GM19023 (cell line): Measurements from ENCODE around the gene KLHL6.
"Not testable (repeated sequence)": the region's sequence is repeated elsewhere in the genome, so short reads cannot be mapped to it uniquely, and the experiment has no call there.

Experiments
- ATAC-seq: cut with Tn5 transposase; IDR thresholded peaks from one replicate; pipeline ENCODE4 v1.9.1; 2021; ENCODE audit warnings: mild to moderate bottlenecking, moderate library complexity; ENCODE audit not compliant: unreplicated experiment

Gene KLHL6

GRCh38 chr3:183533412-183534132, 21.9 kb downstream of the KLHL6 start:
- peak; percentile 68 for ATAC-seq

DNA sequence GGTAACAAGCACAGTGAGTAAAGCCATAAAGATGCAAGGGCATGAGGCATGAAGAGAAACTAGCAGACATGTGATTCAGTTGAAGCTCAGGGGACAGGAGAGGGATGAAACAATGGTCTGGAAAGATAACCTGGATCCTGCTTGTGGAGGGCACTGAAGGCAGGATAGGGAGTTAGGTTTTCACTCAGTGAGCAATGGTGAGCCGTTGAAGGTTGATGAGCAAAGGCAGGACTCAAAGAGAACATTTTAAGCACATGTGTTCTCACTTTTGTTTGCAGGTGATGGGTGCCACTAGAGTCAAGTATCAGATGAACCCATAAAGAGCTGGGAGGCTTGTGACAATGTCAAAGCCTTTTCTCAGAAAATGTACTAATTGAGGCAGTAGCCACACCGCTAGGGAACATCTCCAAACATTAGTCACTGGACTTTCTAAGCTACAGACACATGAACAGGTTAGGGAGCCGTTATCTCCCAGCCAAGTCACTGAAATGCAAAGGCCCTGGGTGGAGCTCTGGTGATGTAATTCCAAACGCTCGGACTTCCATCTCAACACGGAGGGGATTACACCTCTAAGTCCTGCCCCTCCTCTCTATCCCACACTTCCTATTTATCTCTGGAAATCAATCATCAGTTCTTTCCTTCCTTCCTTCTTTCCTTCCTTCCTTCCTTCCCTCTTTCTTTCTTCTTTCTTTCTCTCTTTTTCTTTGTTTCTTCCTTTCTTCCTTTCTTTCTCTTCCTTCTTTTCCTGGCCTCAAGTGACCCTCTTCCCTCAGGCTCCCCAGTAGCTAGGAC, 22.7 kb downstream of the KLHL6 start:
- ATAC-seq = no peak

GRCh38 chr3:183529717-183530116, 25.8 kb downstream of the KLHL6 start:
- ATAC-seq = no peak

DNA sequence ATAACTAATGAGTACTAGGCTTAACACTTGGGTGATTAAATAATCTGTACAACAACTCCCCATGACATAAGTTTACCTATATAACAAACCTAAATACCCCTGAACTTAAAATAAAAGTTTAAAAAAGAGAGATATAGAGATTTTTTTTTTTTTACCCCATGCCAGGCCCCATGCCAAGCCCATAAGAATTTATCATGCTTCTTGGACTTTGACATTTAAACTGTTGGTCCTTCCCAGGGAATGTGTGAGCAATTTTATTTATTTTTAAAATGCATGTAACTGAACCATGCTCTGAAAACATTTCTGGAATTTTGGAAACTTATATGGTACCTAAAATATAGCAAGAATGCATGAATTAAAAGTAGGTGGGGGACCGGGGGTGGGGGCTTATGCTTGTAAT, 26.3 kb downstream of the KLHL6 start:
- no peak for ATAC-seq

DNA sequence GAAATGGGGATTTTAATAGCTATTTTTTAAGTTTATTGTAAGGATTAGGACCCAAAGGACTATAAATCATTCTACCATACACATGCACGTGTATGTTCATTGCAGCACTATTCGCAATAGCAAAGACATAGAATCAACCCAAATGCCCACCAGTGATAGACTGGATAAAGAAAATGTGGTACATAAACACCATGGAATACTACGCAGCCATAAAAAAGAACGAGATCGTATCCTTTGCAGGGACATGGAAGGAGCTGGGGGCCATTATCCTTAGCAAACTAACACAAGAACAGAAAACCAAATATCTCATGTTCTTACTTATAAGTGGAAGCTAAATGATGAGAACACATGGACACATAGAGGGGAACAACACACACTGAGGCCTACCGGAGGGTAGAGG, 26.7 kb downstream of the KLHL6 start:
- ATAC-seq = not testable (repeated sequence)

DNA sequence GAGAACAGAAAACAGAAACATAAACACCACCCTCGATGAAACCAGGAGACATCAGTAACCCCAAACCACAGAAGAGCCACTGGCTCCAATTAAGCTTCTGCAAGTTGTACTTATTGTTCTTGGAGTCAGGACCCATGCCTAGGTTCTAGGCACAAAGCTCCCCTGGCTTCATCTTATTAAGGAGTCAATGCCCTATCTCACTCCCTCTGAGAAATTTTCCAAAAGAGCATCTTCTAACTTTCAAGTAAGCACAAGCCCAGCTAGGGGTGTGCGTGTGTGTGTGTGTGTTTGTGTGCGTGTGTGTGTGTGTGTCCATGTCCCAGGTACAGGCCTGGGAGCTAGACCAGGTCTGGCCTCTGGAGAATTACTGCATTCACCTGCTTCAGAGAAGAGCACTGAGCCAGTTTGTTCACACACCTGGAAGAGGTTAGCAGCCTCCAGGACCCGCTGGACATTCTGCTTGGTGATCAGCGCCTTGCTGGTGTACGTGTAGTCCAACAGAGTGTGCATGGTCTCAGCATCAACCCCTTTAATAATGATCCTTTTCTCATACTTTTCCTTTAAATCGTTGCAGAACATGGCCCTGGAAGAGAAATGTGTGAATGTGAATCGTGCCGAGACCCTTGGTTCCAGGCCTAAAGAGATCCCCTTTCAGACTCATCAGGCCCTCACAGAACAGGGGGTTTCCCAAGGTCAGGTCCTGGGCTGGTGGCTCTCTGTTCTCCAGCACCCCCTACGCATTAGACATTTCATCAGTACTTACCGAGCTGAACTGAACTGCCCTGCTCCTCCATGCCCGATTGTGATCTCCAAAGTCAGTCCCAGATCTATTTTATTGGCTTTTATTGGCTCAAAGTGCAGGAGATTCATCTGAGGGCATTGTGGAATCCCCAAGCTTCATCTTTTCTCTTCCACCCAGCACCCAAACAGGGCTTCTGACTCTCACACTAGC, 27.8 kb downstream of the KLHL6 start:
- ATAC-seq = peak; percentile 72

DNA sequence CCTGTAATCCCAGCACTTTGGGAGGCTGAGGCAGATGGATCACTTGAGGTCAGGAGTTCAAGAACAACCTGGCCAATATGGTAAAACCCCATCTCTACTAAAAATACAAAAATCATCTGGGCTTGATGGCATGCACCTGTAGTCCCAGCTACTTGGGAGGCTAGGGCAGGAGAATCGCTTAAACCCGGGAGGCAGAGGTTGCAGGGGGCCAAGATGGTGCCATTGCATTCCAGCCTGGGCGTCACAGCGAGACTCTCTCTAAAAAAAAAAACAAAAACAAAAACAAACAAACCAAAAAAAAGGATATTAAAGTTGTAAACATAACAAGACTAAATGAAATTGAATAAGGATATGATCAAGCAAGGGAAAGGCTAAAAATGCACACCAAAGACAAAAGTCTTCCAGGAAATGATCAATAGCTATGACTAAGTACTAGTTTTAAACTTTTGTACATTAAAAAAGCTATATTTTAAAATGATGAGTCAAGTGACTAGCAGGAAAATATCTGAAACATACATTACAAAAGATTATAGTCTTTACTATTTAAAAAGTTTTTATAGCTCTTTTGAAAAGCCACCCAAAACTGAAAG, 28.6 kb downstream of the KLHL6 start:
- no peak for ATAC-seq

DNA sequence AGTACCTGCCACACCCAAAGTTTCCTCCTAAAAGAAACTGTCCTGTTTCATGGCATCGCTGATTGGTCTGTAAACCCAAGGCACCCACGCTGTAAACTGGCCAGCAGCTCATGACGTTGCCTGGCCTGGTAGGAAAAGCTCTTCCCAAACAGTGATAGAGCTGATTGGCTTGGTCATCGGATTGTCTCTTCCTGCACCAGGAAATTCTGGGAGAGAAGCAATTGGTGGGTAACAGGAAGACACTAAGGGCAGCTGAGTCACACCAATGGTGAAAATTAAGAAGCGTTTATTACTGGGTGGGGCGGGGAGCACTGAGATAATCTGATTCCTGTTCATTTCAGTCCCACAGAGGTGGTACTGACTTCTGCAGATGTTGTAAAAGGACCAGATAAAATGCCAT, 31.0 kb downstream of the KLHL6 start:
- ATAC-seq = no peak

- ATAC-seq = not testable (repeated sequence)
Observed at GRCh38 chr3:183520741-183521556, 34.6 kb downstream of the KLHL6 start.

DNA sequence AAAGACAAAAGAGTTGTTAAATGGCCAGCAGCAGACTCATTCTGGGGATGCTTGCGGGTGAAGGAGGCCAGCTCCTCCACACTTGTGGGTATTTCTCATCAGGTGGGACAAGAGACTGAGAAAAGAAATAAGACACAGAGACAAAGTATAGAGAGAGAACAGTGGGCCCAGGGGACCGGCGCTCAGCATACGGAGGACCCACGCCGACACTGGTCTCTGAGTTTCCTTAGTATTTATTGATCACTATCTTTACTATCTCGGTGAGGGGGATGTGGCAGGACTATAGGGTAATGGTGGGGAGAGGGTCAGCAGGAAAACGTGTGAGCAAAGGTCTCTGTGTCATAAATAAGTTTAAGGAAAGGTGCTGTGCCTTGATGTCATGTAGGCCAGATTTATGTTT, 35.2 kb downstream of the KLHL6 start:
- not testable (repeated sequence) for ATAC-seq

GRCh38 chr3:183519891-183520290, 35.6 kb downstream of the KLHL6 start:
- ATAC-seq = no peak

- ATAC-seq = no peak
Observed at GRCh38 chr3:183518491-183519251, 36.8 kb downstream of the KLHL6 start.

GRCh38 chr3:183517607-183518006, 37.9 kb downstream of the KLHL6 start:
- no peak for ATAC-seq

GRCh38 chr3:183515968-183516851, 39.3 kb downstream of the KLHL6 start:
- ATAC-seq = peak; percentile 63

DNA sequence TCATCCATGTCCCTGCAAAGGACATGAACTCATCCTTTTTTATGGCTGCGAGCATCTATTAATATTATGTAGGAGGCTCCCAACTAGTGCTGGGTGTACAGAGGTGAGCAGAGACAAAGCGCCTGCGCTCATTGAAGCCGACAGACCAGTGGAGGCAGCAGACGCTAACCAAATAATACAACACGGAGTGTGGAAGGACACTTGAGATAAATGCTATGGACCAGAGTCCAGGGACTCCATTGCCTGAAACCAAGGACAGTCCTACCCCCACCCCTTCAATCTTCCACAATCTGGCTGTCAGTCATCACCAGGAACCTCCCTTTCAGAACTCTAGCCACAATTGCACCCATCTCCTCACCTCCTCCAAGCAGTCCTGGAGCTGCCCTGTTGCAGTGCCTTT, 41.5 kb downstream of the KLHL6 start:
- no peak for ATAC-seq

- ATAC-seq = no peak
Observed at GRCh38 chr3:183513046-183513706, 42.3 kb downstream of the KLHL6 start.

DNA sequence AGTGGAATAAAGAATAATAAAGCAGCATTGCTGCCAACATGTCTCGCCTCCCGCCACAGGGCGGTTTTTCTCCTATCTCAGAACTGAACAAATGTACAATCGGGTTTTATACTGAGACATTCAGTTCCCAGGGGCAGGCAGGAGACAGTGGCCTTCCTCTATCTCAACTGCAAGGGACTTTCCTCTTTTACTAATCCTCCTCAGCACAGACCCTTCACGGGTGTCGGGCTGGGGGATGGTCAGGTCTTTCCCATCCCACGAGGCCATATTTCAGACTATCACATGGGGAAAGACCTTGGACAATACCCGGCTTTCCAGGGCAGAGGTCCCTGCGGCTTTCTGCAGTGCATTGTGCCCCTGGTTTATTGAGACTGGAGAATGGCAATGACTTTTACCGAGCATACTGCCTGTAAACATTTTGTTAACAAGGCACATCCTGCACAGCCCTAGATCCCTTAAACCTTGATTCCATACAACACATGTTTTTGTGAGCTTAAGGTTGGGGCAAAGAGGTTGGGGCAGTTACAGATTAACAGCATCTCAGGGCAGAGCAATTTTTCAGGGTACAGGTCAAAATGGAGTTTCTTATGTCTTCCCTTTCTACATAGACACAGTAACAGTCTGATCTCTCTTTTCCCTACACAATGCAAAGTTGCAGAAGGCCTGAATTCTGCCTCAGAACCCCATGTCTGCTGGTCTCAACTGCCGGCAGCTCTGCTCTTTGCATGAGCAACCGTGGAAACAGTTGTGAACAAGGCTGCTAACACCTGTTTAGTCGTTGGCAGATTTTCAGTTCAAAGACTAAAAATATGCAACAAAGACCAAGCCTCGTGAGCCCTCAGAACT, 44.0 kb downstream of the KLHL6 start:
- ATAC-seq = not testable (repeated sequence)
